ENCODE results near the gene CHIT1.

GRCh38 chr1:203188686-203189232 is 40.7 kb downstream of the CHIT1 start:
- no peak for TF ChIP-seq CTCF (IDR thresholded peaks at IDR 0.05)
- TF ChIP-seq POLR2A (IDR thresholded peaks at IDR 0.05): no peak
